Endothelial cell of umbilical vein (primary cell): ENCODE results near the gene AP5B1. TPM values are rescaled to one million over a fixed set of nuclear protein-coding genes. Genes with fewer than 3 reads are reported as not detected.
A peak's percentile ranks its signal among the peaks of the same experiment; 100 is the strongest.

ENCODE experiments used
- BruUV-seq: library from RNA; stranded (reverse); fragments of 400-500 nt; replicated peaks from 2 replicates; lab custom pipeline; 2021; lab: Mats Ljungman, UMichigan
- CTCF ChIA-PET: fragments of 300-600, 350-600 bp; sonication (Branson Sonifier 250); formaldehyde crosslinking; loops from one replicate; lab custom pipeline; 2021; ENCODE audit warnings: antibody characterized with exemption, inconsistent platforms; lab: Charles Lee
- POLR2A ChIA-PET: fragments of 300-600, 350-600 bp; sonication (Branson Sonifier 250); formaldehyde crosslinking; loops from one replicate; lab custom pipeline; 2021; ENCODE audit warnings: antibody characterized with exemption, inconsistent platforms; lab: Charles Lee
- DNase-seq: peaks from one replicate; pipeline ENCODE4 v3.0.0-alpha.2; 2011; ENCODE audit warnings: low read depth, low spot score
- FAIRE-seq: peaks from 2 replicates; lab custom pipeline; 2011; peaks lifted over from hg19 to GRCh38; lab: Jason Lieb, UNC
- H2AFZ ChIP-seq: 2 replicates; pipeline ENCODE4 v1.6.0; 2012; ENCODE audit warnings: low read depth, low read length, control low read depth, inconsistent platforms
- H3K27ac ChIP-seq: 2 replicates; pipeline ENCODE4 v1.5.1; 2011; ENCODE audit warnings: low read depth, mild to moderate bottlenecking, control low read depth, low read length, moderate library complexity; ENCODE audit not compliant: insufficient read depth
- H3K27me3 ChIP-seq, 2 experiments: 2 replicates each; pipeline versions ENCODE4 v1.6.0 to v1.6.1; 2011; ENCODE audit warnings: low read length in 2 of 2, mixed read lengths in 1 of 2; ENCODE audit not compliant: control insufficient read depth in 2 of 2, insufficient read depth in 2 of 2
- H3K36me3 ChIP-seq, 2 experiments: 2 replicates in 1 of 2; 3 replicates in 1 of 2; pipeline ENCODE4 v1.5.1; 2011; ENCODE audit warnings: low read length in 2 of 2, mild to moderate bottlenecking in 1 of 2, moderate library complexity in 1 of 2; ENCODE audit not compliant: control insufficient read depth in 2 of 2, insufficient read depth in 2 of 2; ENCODE audit errors: extremely low read depth in 1 of 2
- H3K4me1 ChIP-seq: 3 replicates; pipeline ENCODE4 v1.5.1; 2011; ENCODE audit warnings: mild to moderate bottlenecking, low read length; ENCODE audit not compliant: control insufficient read depth, insufficient read depth; ENCODE audit errors: extremely low read depth
- H3K4me2 ChIP-seq: 2 replicates; pipeline ENCODE4 v1.6.1; 2011; ENCODE audit warnings: low read length, control low read depth, mixed read lengths; ENCODE audit not compliant: insufficient read depth
- H3K4me3 ChIP-seq, 3 experiments: fragments of 200-600 bp in 1 of 3; sonication (generic), shearing (Covaris generic) in 1 of 3; replicated peaks in 1 of 3; 2 replicates each; pipeline ENCODE4 v1.5.1; 2011 to 2016; ENCODE audit warnings: control low read depth in 3 of 3, low read length in 3 of 3, mild to moderate bottlenecking in 2 of 3, inconsistent platforms in 1 of 3, low read depth in 1 of 3, moderate library complexity in 1 of 3; ENCODE audit not compliant: insufficient read depth in 1 of 3
- H3K79me2 ChIP-seq: 2 replicates; pipeline ENCODE4 v1.6.0; 2012; ENCODE audit warnings: low read length, inconsistent platforms; ENCODE audit not compliant: control insufficient read depth, insufficient read depth
- H3K9ac ChIP-seq: replicated peaks from 2 replicates; pipeline ENCODE3; 2011; ENCODE audit warnings: low read length, control low read depth; ENCODE audit not compliant: insufficient read depth; ENCODE audit errors: extremely low read depth
- H3K9me1 ChIP-seq: replicated peaks from 3 replicates; pipeline ENCODE4 v1.6.0; 2011; ENCODE audit warnings: mild to moderate bottlenecking, low read length; ENCODE audit not compliant: control insufficient read depth, insufficient read depth; ENCODE audit errors: extremely low read depth
- H3K9me3 ChIP-seq: replicated peaks from 2 replicates; pipeline ENCODE4 v1.5.1; 2012; ENCODE audit warnings: low read length, inconsistent platforms; ENCODE audit not compliant: control insufficient read depth, insufficient read depth
- H4K20me1 ChIP-seq: replicated peaks from 2 replicates; pipeline ENCODE3; 2011; ENCODE audit warnings: mild to moderate bottlenecking, low read length; ENCODE audit not compliant: control insufficient read depth, insufficient read depth; ENCODE audit errors: extremely low read depth
- EZH2 ChIP-seq: IDR thresholded peaks from 2 replicates; pipeline ENCODE4 v1.6.1; 2012; ENCODE audit warnings: borderline replicate concordance, low read depth, mild to moderate bottlenecking, moderate library complexity, low read length, inconsistent platforms; ENCODE audit not compliant: severe bottlenecking
- GATA2 ChIP-seq: IDR thresholded peaks from 2 replicates; pipeline ENCODE4 v1.7.0; 2011; ENCODE audit warnings: low read depth, mild to moderate bottlenecking, moderate library complexity, mixed read lengths, low read length; ENCODE audit not compliant: insufficient read length, insufficient read depth
- JUN ChIP-seq: IDR thresholded peaks from 2 replicates; pipeline ENCODE4 v1.6.1; 2011; ENCODE audit warnings: borderline replicate concordance, low read depth; ENCODE audit not compliant: insufficient read length, insufficient read depth
- MAX ChIP-seq: IDR thresholded peaks from 2 replicates; pipeline ENCODE4 v1.6.1; 2011; ENCODE audit not compliant: insufficient read depth, insufficient read length
- MYC ChIP-seq: IDR thresholded peaks from one replicate; pipeline ENCODE4 v1.6.1; 2011; ENCODE audit warnings: mild to moderate bottlenecking, low read depth, low read length
- POLR2A ChIP-seq: IDR thresholded peaks from 2 replicates; pipeline ENCODE4 v1.6.1; 2012; ENCODE audit warnings: low read depth, mild to moderate bottlenecking, control low read depth, low read length
- POLR2AphosphoS5 ChIP-seq: IDR thresholded peaks from 2 replicates; pipeline ENCODE4 v1.6.1; 2012; ENCODE audit warnings: low read depth, mild to moderate bottlenecking, control low read depth, low read length, moderate library complexity; ENCODE audit not compliant: insufficient read depth
- dilution Hi-C: fragments of 300-500 bp; cut with MboI; formaldehyde crosslinking; loops from one replicate; pipeline ENCODE4 v1.15.0; 2019; ENCODE audit warnings: low sequenced_read_pairs; ENCODE audit not compliant: extremely low pct_ligation_motif_present
- intact Hi-C: fragments of 100-400 bp; cut with micrococcal nuclease; formaldehyde crosslinking; loops from one replicate; pipeline ENCODE4 v1.10.0; 2022
- polyA plus RNA-seq, 4 experiments: library from polyadenylated mRNA; depleted of rRNA in 3 of 4; stranded (reverse) in 3 of 4; unstranded in 1 of 4; fragments of >200 nt; gene quantifications; 2 replicates each; pipeline versions ENCODE4 v1.2.1 to v1.2.3, GENCODE V29; 2011 to 2012; ENCODE audit warnings: missing spikeins in 1 of 4
- total RNA-seq: library from RNA; stranded (reverse); gene quantifications from 2 replicates; pipeline ENCODE4 v1.2.3, GENCODE V29; 2021

The AP5B1 gene
- total and polyA plus RNA-seq, 2 donors (not counting 3 experiments of a cell fraction or from before 2014, with no cell fraction given), result 9.2 to 15.3 TPM

GRCh38 chr11:65786008-65786785, 5.4 kb upstream of the AP5B1 start:
- FAIRE-seq (no peak), DNase-seq (no peak)
- POLR2A ChIA-PET, result no interaction called here
- no peaks in the 10 kb centered on the region for H3K36me3 ChIP-seq
- H2AFZ ChIP-seq, result no peak overlapping the region
- no peak overlapping the region for H3K27ac ChIP-seq
- CTCF ChIA-PET, result interaction anchor here (3.7 kb wide), 1 partner anchor 31 kb away, joined by 18 read pairs; no protein-coding TSS in a partner anchor
- no peak overlapping the region for H3K4me3 ChIP-seq
- H3K4me2 ChIP-seq, result no peak overlapping the region
- no peaks in the 10 kb centered on the region for H3K4me1 ChIP-seq
- dilution Hi-C loops, result no loop called here
- H3K79me2 ChIP-seq, result no peaks in the 10 kb centered on the region
- no peaks in the 10 kb centered on the region for H4K20me1 ChIP-seq
- H3K9me3 ChIP-seq, result no peaks in the 10 kb centered on the region
- intact Hi-C loops, result no loop called here
- no peaks in the 10 kb centered on the region for H3K9me1 ChIP-seq
- no peak for TF ChIP-seq JUN
- TF ChIP-seq MAX, result no peak
- peak; percentile 100 for TF ChIP-seq EZH2
- TF ChIP-seq GATA2, result no peak
- H3K9ac ChIP-seq, result no peak overlapping the region
- H3K27me3 ChIP-seq, result peaks cover 41 to 42% of the 10 kb centered on the region in 2 experiments
- no TSS peak for BruUV-seq

GRCh38 chr11:65785319-65786007, 4.7 kb upstream of the AP5B1 start:
- dilution Hi-C loops, result no loop called here

More at GRCh38 chr11:65785319-65786007, 4.7 kb upstream of the AP5B1 start:
- POLR2A ChIA-PET, result no interaction called here
- no TSS peak for BruUV-seq
- Histone ChIP-seq H3K4me2 (no peak overlapping the region), H3K79me2 (no peaks in the 10 kb centered on the region), H3K9me1 (no peaks in the 10 kb centered on the region), H3K4me3 (no peak overlapping the region), H2AFZ (no peak overlapping the region), H3K27ac (no peak overlapping the region), H3K9me3 (no peaks in the 10 kb centered on the region), H4K20me1 (no peaks in the 10 kb centered on the region), H3K36me3 (no peaks in the 10 kb centered on the region), H3K9ac (no peak overlapping the region), H3K4me1 (no peaks in the 10 kb centered on the region), H3K27me3 (peaks cover 41 to 42% of the 10 kb centered on the region in 2 experiments)
- DNase-seq (no peak), FAIRE-seq (no peak)
- CTCF ChIA-PET, result interaction anchor here (0.7 to 3.7 kb wide), 9 partner anchors 9 to 237 kb away, joined by 3 to 18 read pairs (median 5); no protein-coding TSS in a partner anchor
- TF ChIP-seq MYC (no peak), GATA2 (no peak), MAX (no peak), POLR2A (no peak), JUN (no peak), POLR2AphosphoS5 (no peak), EZH2 (no peak)
- intact Hi-C loops, result no loop called here
